ENCODE data around the gene TM4SF1.

Gene TM4SF1

GRCh38 chr3:149353581-149354184 is 23.8 kb downstream of the TM4SF1 start:
- Histone ChIP-seq H3K4me1 (no peaks in the 10 kb centered on the region), H3K9me3 (ENCODE audit: control insufficient read depth, low read length) (no peaks in the 10 kb centered on the region), H2AFZ (no peak overlapping the region), H3K36me3 (ENCODE audit: control insufficient read depth, insufficient read depth, low read length) (no peaks in the 10 kb centered on the region), H3K4me2 (ENCODE audit: low read length) (no peak overlapping the region), H3K27ac (no peak overlapping the region), H3K4me3 (ENCODE audit: low read depth, low read length) (no peak overlapping the region), H3K27me3 (ENCODE audit: control insufficient read depth, insufficient read depth, low read length) (no peaks in the 10 kb centered on the region), H3K9ac (no peak overlapping the region), H3K79me2 (no peaks in the 10 kb centered on the region)
- TF ChIP-seq CTCF (IDR thresholded peaks at IDR 0.05) = no peak

GRCh38 chr3:149352556-149352955 is 24.9 kb downstream of the TM4SF1 start:
- no peak for TF ChIP-seq CTCF (IDR thresholded peaks at IDR 0.05)
- Histone ChIP-seq H3K4me3 (ENCODE audit: low read depth, low read length) (no peak overlapping the region), H3K9me3 (ENCODE audit: control insufficient read depth, low read length) (no peaks in the 10 kb centered on the region), H3K27me3 (ENCODE audit: control insufficient read depth, insufficient read depth, low read length) (no peaks in the 10 kb centered on the region), H3K4me2 (ENCODE audit: low read length) (no peak overlapping the region), H3K9ac (no peak overlapping the region), H3K36me3 (ENCODE audit: control insufficient read depth, insufficient read depth, low read length) (no peaks in the 10 kb centered on the region), H3K27ac (no peak overlapping the region), H3K4me1 (no peaks in the 10 kb centered on the region), H3K79me2 (no peaks in the 10 kb centered on the region), H2AFZ (no peak overlapping the region)

- no peaks in the 10 kb centered on the region for H3K9me3 ChIP-seq (ENCODE audit: control insufficient read depth, low read length)
- H3K4me1 ChIP-seq = no peaks in the 10 kb centered on the region
- no peak overlapping the region for H3K4me3 ChIP-seq (ENCODE audit: low read depth, low read length)
- no peak overlapping the region for H2AFZ ChIP-seq
- no peaks in the 10 kb centered on the region for H3K27me3 ChIP-seq (ENCODE audit: control insufficient read depth, insufficient read depth, low read length)
- H3K27ac ChIP-seq = no peak overlapping the region
- no peak for TF ChIP-seq CTCF (IDR thresholded peaks at IDR 0.05)
- H3K36me3 ChIP-seq (ENCODE audit: control insufficient read depth, insufficient read depth, low read length) = no peaks in the 10 kb centered on the region
- H3K9ac ChIP-seq = no peak overlapping the region
- no peak overlapping the region for H3K4me2 ChIP-seq (ENCODE audit: low read length)
- H3K79me2 ChIP-seq = no peaks in the 10 kb centered on the region
Measured at GRCh38 chr3:149343951-149344350, 33.5 kb downstream of the TM4SF1 start.

GRCh38 chr3:149342413-149343380 is 34.8 kb downstream of the TM4SF1 start:
- no peak overlapping the region for H3K4me3 ChIP-seq (ENCODE audit: low read depth, low read length)
- H3K27me3 ChIP-seq (ENCODE audit: control insufficient read depth, insufficient read depth, low read length) = no peaks in the 10 kb centered on the region
- no peaks in the 10 kb centered on the region for H3K79me2 ChIP-seq
- no peaks in the 10 kb centered on the region for H3K36me3 ChIP-seq (ENCODE audit: control insufficient read depth, insufficient read depth, low read length)
- TF ChIP-seq CTCF (IDR thresholded peaks at IDR 0.05) = no peak
- no peaks in the 10 kb centered on the region for H3K4me1 ChIP-seq
- no peaks in the 10 kb centered on the region for H3K9me3 ChIP-seq (ENCODE audit: control insufficient read depth, low read length)
- no peak overlapping the region for H3K27ac ChIP-seq
- H2AFZ ChIP-seq = no peak overlapping the region
- no peak overlapping the region for H3K9ac ChIP-seq
- no peak overlapping the region for H3K4me2 ChIP-seq (ENCODE audit: low read length)
